Measurements from ENCODE around the gene CHCHD6.
A peak's percentile ranks its signal among the peaks of the same experiment; 100 is the strongest.

CHCHD6 gene

DNA sequence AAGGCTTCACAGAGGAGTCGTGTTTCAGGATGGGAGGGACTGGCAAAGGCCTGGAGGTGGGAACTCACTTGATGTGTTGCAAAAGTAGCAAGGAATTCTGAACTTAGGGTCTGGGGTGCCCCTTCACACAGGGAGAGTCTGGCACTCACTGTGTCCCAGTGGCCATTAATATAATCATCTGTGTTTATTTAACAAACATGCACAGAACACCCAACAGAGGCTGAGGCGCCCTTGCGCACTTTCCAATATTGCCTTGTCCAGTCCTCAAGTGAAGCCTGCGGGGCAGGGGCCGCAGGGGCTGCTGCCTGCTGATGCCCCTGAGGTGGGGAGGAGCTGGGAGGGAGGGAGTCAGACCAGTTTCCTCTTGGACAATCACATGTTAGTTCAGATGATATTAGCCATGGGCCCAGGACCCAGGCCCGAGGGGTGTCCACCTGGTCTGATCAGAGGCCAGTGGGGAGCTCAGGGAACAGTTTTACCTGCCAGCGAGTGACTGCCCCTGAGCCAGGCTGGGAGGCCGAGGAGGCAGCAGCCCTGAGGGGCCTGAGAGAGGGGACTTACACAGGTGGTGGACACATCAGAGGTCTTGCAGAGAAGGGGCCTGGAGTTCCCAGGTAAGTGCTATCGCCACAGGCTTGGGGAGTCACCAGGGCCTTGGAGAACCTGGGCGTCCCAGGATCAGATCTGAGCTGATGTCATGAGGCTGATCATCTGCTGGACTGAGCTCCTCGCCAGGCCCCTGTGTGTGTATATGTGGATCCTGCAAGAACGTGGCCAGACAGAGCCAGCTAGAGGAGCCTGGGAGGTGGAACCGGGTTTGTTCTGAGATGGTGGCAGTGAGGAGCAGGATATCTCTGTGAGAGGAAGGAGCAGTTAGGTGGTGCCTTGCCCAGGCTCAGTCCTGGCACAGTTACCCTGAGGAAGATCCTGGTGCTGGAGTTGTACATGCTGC lies 35.3 kb upstream of the CHCHD6 start:
- DNase-seq, result no peak

- DNase-seq, result no peak
Measured at GRCh38 chr3:126671521-126671920, 32.5 kb upstream of the CHCHD6 start.

- DNase-seq, result no peak
Measured at GRCh38 chr3:126672340-126672739, 31.7 kb upstream of the CHCHD6 start.

DNA sequence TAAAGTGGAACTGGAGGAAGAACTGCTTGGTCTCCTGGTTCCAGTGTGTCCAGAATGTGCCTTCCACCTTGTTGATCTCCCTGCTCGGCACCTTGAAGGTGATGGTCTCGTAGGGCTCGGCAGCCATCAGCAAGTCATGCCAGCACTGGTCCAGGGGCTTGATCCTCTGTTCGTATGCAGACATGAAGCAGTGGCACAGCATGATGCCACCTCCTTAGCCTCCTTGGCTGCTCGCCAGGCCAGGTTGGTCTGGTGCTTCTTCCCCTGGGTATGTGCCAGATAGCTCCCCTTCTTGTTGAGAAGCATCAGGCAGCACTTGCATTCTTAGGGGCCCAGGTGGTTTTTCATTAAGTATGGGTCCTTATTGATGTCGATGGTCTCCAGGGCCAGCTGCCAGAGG lies 31.3 kb upstream of the CHCHD6 start:
- DNase-seq, result no peak

DNA sequence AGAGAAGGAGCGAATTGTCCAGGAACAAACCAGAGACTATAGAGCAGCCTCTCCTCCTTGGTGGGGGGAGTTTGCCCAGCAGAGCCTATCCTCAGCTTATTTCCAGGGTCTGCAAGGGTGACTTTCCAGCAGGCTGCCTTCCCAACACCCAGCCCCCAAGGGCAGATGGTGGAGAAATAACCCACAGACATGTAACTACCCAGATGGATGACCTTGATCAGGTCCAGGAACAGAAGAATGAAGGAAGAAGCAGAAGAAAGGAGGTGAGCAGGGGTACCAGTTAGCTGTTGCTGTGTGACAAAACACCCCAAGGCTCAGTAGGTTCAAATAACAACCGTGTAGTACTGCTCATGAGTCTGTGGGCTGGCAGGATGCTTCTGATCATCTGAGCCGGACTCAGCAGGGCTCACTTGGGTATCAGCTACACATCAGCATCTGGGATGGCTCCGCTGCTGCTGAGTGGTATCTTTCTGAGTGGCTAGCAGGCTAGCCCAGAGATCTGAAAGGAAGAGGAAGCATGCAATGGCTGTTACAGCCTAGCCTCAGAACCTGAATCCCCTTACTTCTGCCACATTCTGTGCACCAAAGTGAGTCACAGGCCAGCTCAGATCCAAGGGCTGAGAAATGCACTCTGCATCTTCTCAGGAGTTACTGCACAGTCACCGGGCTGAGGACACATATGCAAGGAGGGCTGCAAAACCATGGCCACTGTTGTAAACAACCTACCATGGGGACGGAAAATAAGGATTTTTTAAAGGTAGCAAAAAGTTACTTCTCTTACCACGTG lies 26.9 kb upstream of the CHCHD6 start:
- DNase-seq, result no peak

DNA sequence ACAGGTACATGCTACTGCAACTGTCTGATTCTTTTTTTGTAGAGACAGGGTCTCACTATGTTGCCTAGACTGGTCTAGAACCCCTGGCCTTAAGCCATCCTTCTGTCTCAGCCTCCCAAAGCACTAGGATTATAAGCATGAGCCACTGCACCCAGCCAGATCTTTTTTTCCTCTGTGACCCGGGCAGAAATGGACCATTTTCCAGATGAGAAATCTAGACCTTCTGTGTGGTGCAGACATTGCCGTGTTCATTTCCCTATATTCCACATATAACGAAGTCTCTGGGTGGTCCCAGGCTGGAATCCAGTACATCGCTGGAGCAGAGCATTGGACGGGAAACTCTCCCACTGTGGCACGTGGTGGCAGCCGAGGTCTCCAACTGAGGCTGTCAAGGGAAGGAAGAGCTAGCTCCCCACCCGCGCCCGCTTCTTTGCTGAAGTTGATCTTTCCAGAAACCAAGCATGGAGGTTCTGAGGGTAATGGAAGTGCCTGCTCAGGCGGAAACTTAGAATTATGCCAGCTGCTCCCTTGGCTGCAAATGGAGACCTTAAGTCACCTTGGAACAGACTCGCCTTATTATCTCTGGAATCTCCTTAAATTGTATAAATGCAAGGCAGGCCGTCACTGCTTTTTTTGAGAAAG lies 26.1 kb upstream of the CHCHD6 start:
- DNase-seq, result no peak

DNA sequence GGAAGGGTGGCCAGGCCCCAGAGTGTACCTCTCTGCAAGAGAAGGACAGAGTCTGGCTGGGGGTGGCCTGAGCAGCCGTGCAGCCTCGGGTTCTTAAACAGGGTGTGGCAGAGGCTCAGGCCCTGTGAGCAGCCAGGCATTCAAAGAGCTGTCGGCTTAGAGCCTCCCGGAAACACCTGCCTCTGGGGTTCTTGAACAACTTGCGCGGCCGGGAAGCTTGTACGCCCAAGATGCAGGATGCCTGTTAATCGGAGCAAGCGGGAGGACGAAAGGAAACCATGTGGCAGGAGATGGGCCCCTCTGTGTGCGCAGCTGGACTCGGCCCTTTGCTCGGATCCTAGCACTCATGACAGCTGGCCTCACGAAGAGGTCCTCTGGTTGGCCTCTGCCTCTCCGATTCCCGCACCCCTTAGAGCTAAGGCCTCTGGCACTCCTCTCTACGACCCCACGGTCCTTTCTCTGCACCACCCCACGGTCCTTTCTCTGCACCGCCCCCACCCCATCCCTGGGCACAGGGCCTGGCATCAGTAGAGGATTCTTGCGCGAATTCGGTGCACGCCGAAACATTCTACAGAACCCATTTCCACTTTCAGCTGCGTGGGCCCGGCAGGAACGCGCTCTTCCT lies 25.2 kb upstream of the CHCHD6 start:
- DNase-seq, result no peak

DNA sequence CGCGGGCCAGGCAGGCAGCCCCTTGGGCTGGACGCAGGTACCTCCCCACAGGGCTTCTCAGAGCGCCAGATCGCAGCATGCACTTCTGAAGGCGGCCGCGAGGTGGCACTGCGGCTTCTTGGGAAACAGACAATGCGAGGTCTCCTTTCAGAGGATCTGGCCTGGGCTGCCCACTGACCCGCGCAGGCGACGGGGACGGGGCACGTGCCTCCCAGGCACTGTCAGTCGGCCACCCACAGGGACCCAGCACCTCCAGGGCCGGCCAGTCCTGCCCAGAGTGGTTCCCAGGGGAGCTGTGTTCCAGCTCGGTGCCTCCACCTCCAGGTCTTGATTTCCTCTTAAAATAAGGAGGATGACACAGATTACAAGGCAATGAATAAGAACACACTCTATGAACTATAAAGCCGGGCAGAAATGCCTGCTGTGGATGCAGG lies 24.7 kb upstream of the CHCHD6 start:
- peak in 52 of 56 donors; percentile 11 to 87 (median 64) for DNase-seq

GRCh38 chr3:126679831-126680666 lies 24.0 kb upstream of the CHCHD6 start:
- DNase-seq, result no peak

- no peak for DNase-seq
Measured at GRCh38 chr3:126680667-126681055, 23.4 kb upstream of the CHCHD6 start.

GRCh38 chr3:126682009-126682408 lies 22.0 kb upstream of the CHCHD6 start:
- DNase-seq, result no peak

DNA sequence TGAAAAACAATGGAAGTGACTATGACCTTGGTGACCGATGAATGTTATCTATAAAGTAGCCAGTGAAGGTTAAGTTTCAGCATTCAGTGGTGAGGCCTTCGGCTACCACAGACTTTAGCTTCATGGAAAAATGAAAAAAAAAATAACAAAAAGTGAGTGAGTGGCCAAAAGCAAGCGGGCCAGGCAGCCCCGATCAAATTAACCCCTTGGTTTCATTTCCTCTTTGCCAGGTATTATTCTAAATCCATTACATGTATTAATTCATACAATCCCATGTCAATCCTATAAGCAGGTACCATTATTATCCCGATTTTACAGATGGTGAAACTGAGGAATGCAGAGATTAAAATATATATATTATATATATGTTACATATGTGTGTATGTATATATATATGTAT lies 21.0 kb upstream of the CHCHD6 start:
- DNase-seq, result no peak

DNA sequence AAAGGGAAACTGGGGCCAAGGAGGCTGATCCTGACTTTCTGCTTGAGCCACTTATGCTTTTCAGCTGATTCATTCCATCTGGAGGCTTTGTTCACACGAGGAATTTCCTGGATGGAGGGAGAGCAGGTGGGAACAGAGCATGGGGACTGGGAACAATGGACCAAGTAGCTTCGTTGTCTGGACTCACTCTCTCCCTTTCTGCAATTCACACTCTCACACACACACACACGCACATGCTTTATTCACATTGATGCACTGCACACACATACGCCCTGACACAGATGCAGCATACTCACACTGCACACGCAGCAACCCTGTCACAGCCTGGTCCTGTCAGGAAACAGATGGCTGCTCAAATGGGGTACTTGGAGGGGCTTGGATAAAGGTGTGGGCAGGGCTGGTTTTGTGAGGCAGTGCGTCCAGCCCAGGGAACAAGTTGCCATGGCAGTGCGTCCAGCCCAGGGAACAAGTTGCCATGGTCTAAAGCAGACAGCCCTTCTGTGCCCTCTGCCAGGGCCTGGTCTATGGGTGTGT lies 19.8 kb upstream of the CHCHD6 start:
- no peak for DNase-seq

GRCh38 chr3:126685021-126685420 lies 19.0 kb upstream of the CHCHD6 start:
- DNase-seq, result no peak

DNA sequence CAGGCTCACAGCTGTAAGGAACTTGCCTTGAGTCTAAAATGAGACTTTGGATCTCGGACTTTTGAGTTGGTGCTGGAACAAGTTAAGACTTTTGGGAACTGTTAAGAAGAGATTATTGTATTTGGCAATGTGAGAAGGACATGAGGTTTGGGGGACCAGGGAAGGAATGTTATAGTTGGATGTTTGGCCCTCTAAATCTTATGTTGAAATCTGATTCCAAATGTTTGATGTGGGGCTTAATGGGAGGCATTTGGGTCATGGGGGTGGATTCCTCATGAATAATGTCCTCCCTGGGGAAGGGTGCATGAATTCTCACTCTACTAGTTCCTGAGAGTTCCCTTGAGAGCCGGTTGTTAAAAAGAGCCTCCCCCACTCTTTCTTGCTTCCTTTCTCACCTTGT lies 18.5 kb upstream of the CHCHD6 start:
- no peak for DNase-seq

GRCh38 chr3:126691765-126692164 lies 12.3 kb upstream of the CHCHD6 start:
- DNase-seq, result no peak

GRCh38 chr3:126692858-126693257 lies 11.2 kb upstream of the CHCHD6 start:
- no peak for DNase-seq

GRCh38 chr3:126693921-126694320 lies 10.1 kb upstream of the CHCHD6 start:
- no peak for DNase-seq

DNA sequence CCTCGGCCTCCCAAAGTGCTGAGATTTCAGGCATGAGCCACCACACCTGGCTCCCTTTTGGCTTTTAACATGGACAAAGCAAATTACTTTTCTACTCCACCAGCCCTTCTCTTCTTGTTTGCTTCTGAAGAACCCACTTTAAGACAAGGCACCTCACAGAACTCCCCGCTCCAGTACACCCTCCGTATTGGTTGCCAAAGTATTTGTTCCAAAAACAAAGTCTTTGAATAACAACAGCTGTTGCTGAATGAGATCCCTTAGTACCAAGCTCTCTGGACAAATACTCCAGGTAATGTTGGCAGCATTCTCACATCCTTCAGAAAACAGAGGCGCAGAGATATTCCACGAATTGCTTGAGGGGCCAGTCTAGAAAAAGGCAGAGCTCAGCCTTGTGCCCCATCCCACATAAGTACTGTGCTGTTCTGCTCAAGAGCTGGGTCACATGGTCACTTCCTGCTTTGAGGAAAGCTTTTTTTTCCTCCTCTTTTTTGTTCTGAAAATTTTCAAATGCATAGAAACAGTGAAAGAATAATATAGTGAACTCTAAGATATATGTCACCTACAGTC lies 7.3 kb upstream of the CHCHD6 start:
- no peak for DNase-seq

DNA sequence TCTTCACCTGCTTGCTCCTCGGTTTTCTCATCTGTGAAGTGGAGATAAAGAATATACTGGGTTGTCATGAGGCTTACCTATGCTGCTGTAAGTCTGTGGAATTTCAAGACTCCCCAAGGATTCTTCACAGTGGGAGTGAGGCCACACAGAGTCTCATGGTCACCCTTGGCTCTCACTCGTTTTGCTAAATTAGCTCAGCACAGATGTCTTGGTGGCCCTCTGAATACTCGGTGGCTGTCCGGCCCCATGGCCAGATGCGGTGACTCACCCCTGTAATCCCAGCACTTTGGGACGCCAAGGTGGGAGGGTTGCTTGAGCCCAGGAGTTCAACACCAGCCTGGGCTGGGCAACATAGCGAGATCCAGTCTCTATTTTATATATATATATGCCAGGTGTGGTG lies 5.0 kb upstream of the CHCHD6 start:
- no peak for DNase-seq

All from nucleus accumbens (tissue), 56 donors.